ENCODE data around the gene SKOR1.

Gene SKOR1

GRCh38 chr15:67806536-67806935 lies 18.8 kb upstream of the SKOR1 start:
- H3K27ac ChIP-seq (ENCODE audit: low read length): peak overlapping the region; percentile 52
- H3K36me3 ChIP-seq (ENCODE audit: insufficient read depth, low read length): peaks cover 15% of the 10 kb centered on the region; the same call in 1 of the 2 replicates
- H2AFZ ChIP-seq (ENCODE audit: low read depth, low read length): no peak overlapping the region
- TF ChIP-seq CTCF (IDR thresholded peaks at IDR 0.05; ENCODE audit: borderline replicate concordance, extremely low read depth, low read length, poor library complexity, severe bottlenecking) (no peak), EZH2 (IDR thresholded peaks at IDR 0.05; ENCODE audit: borderline replicate concordance, low read depth, low read length, severe bottlenecking) (no peak)
- H3K9ac ChIP-seq (ENCODE audit: low read depth, low read length): no peak overlapping the region
- no peak overlapping the region for H3K4me3 ChIP-seq (ENCODE audit: low read depth in 1 of 2, low read length in 2 of 2)
- H3K4me2 ChIP-seq (ENCODE audit: insufficient read depth, low read length): no peak overlapping the region
- H4K20me1 ChIP-seq (ENCODE audit: insufficient read depth, low read length): no peaks in the 10 kb centered on the region
- no peak for DNase-seq
- no peaks in the 10 kb centered on the region for H3K9me3 ChIP-seq (ENCODE audit: insufficient read depth, low read length, severe bottlenecking)
- H3K79me2 ChIP-seq (ENCODE audit: insufficient read depth, low read length): no peaks in the 10 kb centered on the region
- ATAC-seq (ENCODE audit: insufficient read depth, low read depth): no peak
- no peaks in the 10 kb centered on the region for H3K27me3 ChIP-seq (ENCODE audit: insufficient read depth, low read length, poor library complexity)
- peaks cover 18% of the 10 kb centered on the region for H3K4me1 ChIP-seq (ENCODE audit: insufficient read depth, low read length)

- Histone ChIP-seq H3K79me2 (ENCODE audit: insufficient read depth, low read length) (no peaks in the 10 kb centered on the region), H3K4me2 (ENCODE audit: insufficient read depth, low read length) (no peak overlapping the region)
- ATAC-seq (ENCODE audit: insufficient read depth, low read depth): no peak
Observed at GRCh38 chr15:67807141-67807540, 18.2 kb upstream of the SKOR1 start.

GRCh38 chr15:67807836-67808235 lies 17.5 kb upstream of the SKOR1 start:
- no peak for ATAC-seq (ENCODE audit: insufficient read depth, low read depth)
- DNase-seq: no peak
- H3K4me3 ChIP-seq (ENCODE audit: low read depth in 1 of 2, low read length in 2 of 2): no peak overlapping the region
- no peaks in the 10 kb centered on the region for H3K79me2 ChIP-seq (ENCODE audit: insufficient read depth, low read length)
- H3K27ac ChIP-seq (ENCODE audit: low read length): no peak overlapping the region
- TF ChIP-seq EZH2 (IDR thresholded peaks at IDR 0.05; ENCODE audit: borderline replicate concordance, low read depth, low read length, severe bottlenecking): no peak
- H2AFZ ChIP-seq (ENCODE audit: low read depth, low read length): no peak overlapping the region
- H3K4me1 ChIP-seq (ENCODE audit: insufficient read depth, low read length): peaks cover 13% of the 10 kb centered on the region
- H3K27me3 ChIP-seq (ENCODE audit: insufficient read depth, low read length, poor library complexity): no peaks in the 10 kb centered on the region
- no peak overlapping the region for H3K4me2 ChIP-seq (ENCODE audit: insufficient read depth, low read length)
- no peaks in the 10 kb centered on the region for H4K20me1 ChIP-seq (ENCODE audit: insufficient read depth, low read length)
- peaks cover 15% of the 10 kb centered on the region; the same call in 1 of the 2 replicates for H3K36me3 ChIP-seq (ENCODE audit: insufficient read depth, low read length)
- H3K9ac ChIP-seq (ENCODE audit: low read depth, low read length): no peak overlapping the region
- H3K9me3 ChIP-seq (ENCODE audit: insufficient read depth, low read length, severe bottlenecking): no peaks in the 10 kb centered on the region

More at GRCh38 chr15:67807141-67807540, 18.2 kb upstream of the SKOR1 start:
- no peaks in the 10 kb centered on the region for H3K27me3 ChIP-seq (ENCODE audit: insufficient read depth, low read length, poor library complexity)
- H3K4me1 ChIP-seq (ENCODE audit: insufficient read depth, low read length): peaks cover 18% of the 10 kb centered on the region
- TF ChIP-seq EZH2 (IDR thresholded peaks at IDR 0.05; ENCODE audit: borderline replicate concordance, low read depth, low read length, severe bottlenecking) (no peak), CTCF (IDR thresholded peaks at IDR 0.05; ENCODE audit: borderline replicate concordance, extremely low read depth, low read length, poor library complexity, severe bottlenecking) (no peak)
- no peak overlapping the region for H2AFZ ChIP-seq (ENCODE audit: low read depth, low read length)
- H3K4me3 ChIP-seq (ENCODE audit: low read depth in 1 of 2, low read length in 2 of 2): no peak overlapping the region
- DNase-seq: no peak
- no peak overlapping the region for H3K9ac ChIP-seq (ENCODE audit: low read depth, low read length)
- H3K36me3 ChIP-seq (ENCODE audit: insufficient read depth, low read length): peaks cover 15% of the 10 kb centered on the region; the same call in 1 of the 2 replicates
- H4K20me1 ChIP-seq (ENCODE audit: insufficient read depth, low read length): no peaks in the 10 kb centered on the region
- H3K27ac ChIP-seq (ENCODE audit: low read length): no peak overlapping the region
- no peaks in the 10 kb centered on the region for H3K9me3 ChIP-seq (ENCODE audit: insufficient read depth, low read length, severe bottlenecking)

- DNase-seq: no peak
- Histone ChIP-seq H3K36me3 (ENCODE audit: insufficient read depth, low read length) (peaks cover 15% of the 10 kb centered on the region; the same call in 1 of the 2 replicates), H3K27me3 (ENCODE audit: insufficient read depth, low read length, poor library complexity) (no peaks in the 10 kb centered on the region), H4K20me1 (ENCODE audit: insufficient read depth, low read length) (no peaks in the 10 kb centered on the region), H3K79me2 (ENCODE audit: insufficient read depth, low read length) (no peaks in the 10 kb centered on the region), H3K4me2 (ENCODE audit: insufficient read depth, low read length) (no peak overlapping the region), H3K27ac (ENCODE audit: low read length) (no peak overlapping the region), H2AFZ (ENCODE audit: low read depth, low read length) (no peak overlapping the region), H3K9me3 (ENCODE audit: insufficient read depth, low read length, severe bottlenecking) (no peaks in the 10 kb centered on the region), H3K4me3 (ENCODE audit: low read depth in 1 of 2, low read length in 2 of 2) (no peak overlapping the region), H3K9ac (ENCODE audit: low read depth, low read length) (no peak overlapping the region), H3K4me1 (ENCODE audit: insufficient read depth, low read length) (peaks cover 5% of the 10 kb centered on the region; the same call in 1 of the 2 replicates)
- ATAC-seq (ENCODE audit: insufficient read depth, low read depth): no peak
- TF ChIP-seq CTCF (IDR thresholded peaks at IDR 0.05; ENCODE audit: borderline replicate concordance, extremely low read depth, low read length, poor library complexity, severe bottlenecking) (no peak), EZH2 (IDR thresholded peaks at IDR 0.05; ENCODE audit: borderline replicate concordance, low read depth, low read length, severe bottlenecking) (no peak)
Observed at GRCh38 chr15:67808821-67809220, 16.5 kb upstream of the SKOR1 start.
